Astrocyte of the cerebellum (primary cell): ENCODE data around the gene KCNMA1.

Experiments used
- DNase-seq: peaks from one replicate; pipeline ENCODE4 v3.0.0-alpha.2; 2011; ENCODE audit warnings: low read depth
- H3K4me3 ChIP-seq: 2 replicates; pipeline ENCODE4 v1.5.1; 2011; ENCODE audit warnings: mild to moderate bottlenecking, low read depth, low read length, moderate library complexity
- in situ Hi-C: cut with HindIII; loops from 2 replicates; pipeline ENCODE4 v1.10.0; 2017; ENCODE audit warnings: low sequenced_read_pairs
- TF ChIP-seq, protein P1 (sequence below): IDR thresholded peaks from 2 replicates; pipeline ENCODE4 v1.5.1; 2012; ENCODE audit warnings: low read length, low read depth, moderate library complexity, mild to moderate bottlenecking; ENCODE audit errors: missing control alignments

Gene KCNMA1

DNA sequence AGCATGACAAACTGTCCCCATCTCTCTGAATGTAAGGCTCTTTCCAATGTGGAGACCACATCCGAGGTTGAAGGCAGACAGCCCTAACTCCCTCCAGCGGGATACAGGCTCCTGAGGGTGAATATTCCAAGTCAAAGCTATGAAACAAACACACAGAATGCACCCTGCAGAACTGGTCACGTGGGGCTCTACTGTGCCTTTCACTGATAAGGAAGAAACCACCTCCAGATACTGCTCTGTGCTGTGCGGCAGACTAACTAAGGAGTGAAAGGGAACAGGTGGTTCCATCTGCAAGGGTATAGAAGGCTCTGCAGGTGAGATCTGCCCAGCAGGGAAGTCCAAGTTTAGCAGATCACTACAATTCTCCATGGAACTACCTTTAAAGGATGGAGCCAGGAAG is 534.4 kb downstream of the KCNMA1 start:
- no peak for DNase-seq
- TF ChIP-seq, protein P1, sequence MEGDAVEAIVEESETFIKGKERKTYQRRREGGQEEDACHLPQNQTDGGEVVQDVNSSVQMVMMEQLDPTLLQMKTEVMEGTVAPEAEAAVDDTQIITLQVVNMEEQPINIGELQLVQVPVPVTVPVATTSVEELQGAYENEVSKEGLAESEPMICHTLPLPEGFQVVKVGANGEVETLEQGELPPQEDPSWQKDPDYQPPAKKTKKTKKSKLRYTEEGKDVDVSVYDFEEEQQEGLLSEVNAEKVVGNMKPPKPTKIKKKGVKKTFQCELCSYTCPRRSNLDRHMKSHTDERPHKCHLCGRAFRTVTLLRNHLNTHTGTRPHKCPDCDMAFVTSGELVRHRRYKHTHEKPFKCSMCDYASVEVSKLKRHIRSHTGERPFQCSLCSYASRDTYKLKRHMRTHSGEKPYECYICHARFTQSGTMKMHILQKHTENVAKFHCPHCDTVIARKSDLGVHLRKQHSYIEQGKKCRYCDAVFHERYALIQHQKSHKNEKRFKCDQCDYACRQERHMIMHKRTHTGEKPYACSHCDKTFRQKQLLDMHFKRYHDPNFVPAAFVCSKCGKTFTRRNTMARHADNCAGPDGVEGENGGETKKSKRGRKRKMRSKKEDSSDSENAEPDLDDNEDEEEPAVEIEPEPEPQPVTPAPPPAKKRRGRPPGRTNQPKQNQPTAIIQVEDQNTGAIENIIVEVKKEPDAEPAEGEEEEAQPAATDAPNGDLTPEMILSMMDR, result no peak
- in situ Hi-C loops, result no loop called here
- H3K4me3 ChIP-seq, result no peak overlapping the region

DNA sequence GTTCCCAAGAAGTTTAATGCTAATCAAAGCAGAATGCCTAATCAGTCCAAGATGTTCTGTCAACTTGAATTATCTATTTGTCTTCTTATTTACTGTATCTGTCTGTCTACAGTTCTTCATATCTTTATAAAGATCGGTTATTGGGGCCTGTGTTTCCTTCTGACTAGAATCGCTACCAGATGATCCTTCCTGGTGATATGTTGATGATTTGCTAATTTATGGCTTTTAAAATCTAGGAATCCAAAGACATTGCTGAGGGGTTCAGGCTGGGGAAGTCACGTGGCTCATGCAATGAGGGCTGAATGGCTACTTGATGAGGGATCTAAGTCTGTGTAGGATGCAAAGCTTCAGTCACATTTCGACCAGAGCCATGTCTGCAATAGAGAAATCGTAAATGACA is 536.3 kb downstream of the KCNMA1 start:
- in situ Hi-C loops, result no loop called here
- TF ChIP-seq, protein P1, result no peak
- no peak for DNase-seq
- H3K4me3 ChIP-seq, result no peak overlapping the region

DNA sequence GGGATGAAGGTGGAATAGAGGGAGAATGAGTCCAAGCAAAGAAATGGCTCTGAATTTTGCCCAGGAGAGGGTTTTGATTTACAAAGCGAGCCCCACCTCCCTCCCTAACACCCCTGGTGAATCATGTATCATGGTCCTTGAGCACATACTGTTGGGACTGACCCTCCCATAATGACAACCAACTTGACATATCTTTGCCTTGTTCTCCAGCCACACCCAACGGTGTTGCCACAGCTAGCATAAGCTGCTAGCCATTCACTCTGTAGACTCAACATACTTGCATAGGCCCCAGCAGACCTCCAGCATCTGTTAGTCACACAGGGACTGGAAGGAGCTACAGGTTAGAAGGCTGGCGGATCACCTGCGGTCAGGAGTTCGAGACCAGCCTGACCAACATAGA is 538.5 kb downstream of the KCNMA1 start:
- TF ChIP-seq, protein P1, result no peak
- no peak for DNase-seq
- in situ Hi-C loops, result no loop called here
- H3K4me3 ChIP-seq, result no peak overlapping the region

DNA sequence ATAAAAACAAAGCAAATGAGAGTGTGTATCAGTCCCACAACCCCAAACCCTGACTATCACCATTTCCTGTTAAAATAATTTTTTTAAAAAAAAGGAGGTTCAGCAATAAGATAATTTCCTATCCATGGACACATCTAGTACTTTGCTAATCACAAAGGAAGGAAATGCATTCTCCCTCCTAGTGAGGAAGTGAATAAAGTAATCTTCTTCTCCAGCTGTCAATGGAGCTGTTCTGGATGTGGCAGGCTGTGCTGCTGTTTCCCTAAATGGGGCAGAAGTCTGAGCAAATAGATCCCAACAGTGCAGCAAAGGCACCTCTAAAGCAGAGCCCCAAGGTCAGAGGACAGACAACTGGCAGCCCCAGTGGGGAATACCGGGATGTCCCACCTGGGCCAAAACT is 540.0 kb downstream of the KCNMA1 start:
- in situ Hi-C loops, result no loop called here
- DNase-seq, result no peak
- TF ChIP-seq, protein P1, result no peak
- no peak overlapping the region for H3K4me3 ChIP-seq

DNA sequence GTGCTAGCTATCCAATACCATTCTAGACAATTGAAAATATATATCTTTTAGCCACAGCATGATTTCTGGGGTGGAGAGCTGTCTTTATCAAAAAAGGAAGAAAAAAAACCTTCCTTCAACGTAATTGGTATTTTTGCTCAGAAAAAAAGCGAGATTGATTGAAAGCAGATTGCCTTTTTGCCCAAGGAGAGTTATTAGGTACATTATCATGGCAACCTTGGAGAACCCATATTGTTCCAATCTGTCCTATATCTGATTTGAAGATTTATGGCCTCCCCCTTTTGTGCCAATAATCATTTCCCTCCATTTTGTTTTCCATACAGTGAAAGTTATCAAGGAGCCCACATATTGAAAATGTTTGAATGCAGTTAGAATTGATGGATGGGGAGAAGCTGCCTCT is 544.5 kb downstream of the KCNMA1 start:
- in situ Hi-C loops, result no loop called here
- H3K4me3 ChIP-seq, result no peak overlapping the region
- no peak for DNase-seq
- TF ChIP-seq, protein P1, result no peak

DNA sequence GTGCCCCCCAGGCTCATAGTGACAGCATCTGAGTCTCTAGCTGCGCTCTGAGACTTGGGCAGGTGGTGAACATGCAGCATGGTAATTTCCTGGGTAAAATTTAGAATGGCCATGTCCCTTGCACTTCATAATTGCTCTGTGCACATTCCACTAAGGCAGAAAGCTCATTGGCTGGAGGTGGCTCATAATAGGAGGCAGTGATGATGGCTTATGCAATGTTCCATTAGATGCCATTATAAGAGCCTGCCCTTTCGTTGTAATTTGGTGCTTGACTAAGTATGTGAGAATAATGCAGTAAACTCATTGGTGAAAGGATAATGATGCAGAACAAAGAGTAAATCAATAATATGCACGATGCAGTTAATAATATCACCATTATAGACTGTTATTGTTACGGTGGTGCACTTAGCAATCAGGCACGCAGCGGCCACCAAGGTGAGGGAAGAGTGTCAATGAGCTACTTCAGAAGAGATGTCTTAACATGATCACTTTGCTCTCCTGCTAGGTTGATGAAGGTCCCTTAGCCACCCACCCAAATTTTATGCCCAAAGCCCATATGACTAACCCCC is 545.9 kb downstream of the KCNMA1 start:
- no peak overlapping the region for H3K4me3 ChIP-seq
- TF ChIP-seq, protein P1, result no peak
- in situ Hi-C loops, result no loop called here
- DNase-seq, result no peak
